Measurements from ENCODE around the gene TRIM72.

GRCh38 chr16:31273676-31274075 is 59.8 kb downstream of the TRIM72 start:
- no peak for TF ChIP-seq POLR2A (IDR thresholded peaks at IDR 0.05; ENCODE audit: low read length)
- TF ChIP-seq GATA1 (IDR thresholded peaks at IDR 0.05; ENCODE audit: low read depth, low read length) = no peak
